Spleen (tissue), 11 donors: Measurements from ENCODE around the gene ANKRD60. TPM values are rescaled to one million over a fixed set of nuclear protein-coding genes. Genes with fewer than 3 reads are reported as not detected.

Experiments
- DNase-seq: peaks from one replicate; pipeline ENCODE4 v3.0.0-alpha.2; 2020
- H3K27ac ChIP-seq, 8 donors: fragments of 200-600 bp; sonication (generic) in 7 of 8; 1 replicate in 4 of 8; 2 replicates in 4 of 8; pipeline versions ENCODE4 v1.5.0 to v1.8.0; 2016 to 2021; ENCODE audit warnings: inconsistent platforms in 4 of 8, mild to moderate bottlenecking in 4 of 8, moderate library complexity in 1 of 8
- H3K27me3 ChIP-seq, 7 donors: fragments of 200-600 bp; sonication (generic) in 6 of 7; replicated peaks in 1 of 7; 1 replicate in 4 of 7; 2 replicates in 3 of 7; pipeline versions ENCODE4 v1.5.0 to v1.8.0; 2016 to 2021; ENCODE audit warnings: inconsistent platforms in 3 of 7, mild to moderate bottlenecking in 1 of 7
- H3K36me3 ChIP-seq, 6 donors: fragments of 200-600 bp; sonication (generic) in 5 of 6; 1 replicate in 4 of 6; 2 replicates in 2 of 6; pipeline versions ENCODE4 v1.5.0 to v1.8.0; 2016 to 2021; ENCODE audit warnings: inconsistent platforms in 2 of 6
- H3K4me1 ChIP-seq, 6 donors: fragments of 200-600 bp; sonication (generic) in 5 of 6; 1 replicate in 3 of 6; 2 replicates in 3 of 6; pipeline versions ENCODE4 v1.5.0 to v1.8.0; 2016 to 2021; ENCODE audit warnings: inconsistent platforms in 3 of 6
- H3K4me3 ChIP-seq, 8 donors: fragments of 200-600 bp; sonication (generic) in 7 of 8; 1 replicate in 4 of 8; 2 replicates in 4 of 8; pipeline versions ENCODE4 v1.5.0 to v1.8.0; 2016 to 2021; ENCODE audit warnings: inconsistent platforms in 4 of 8, mild to moderate bottlenecking in 4 of 8, moderate library complexity in 2 of 8
- H3K9me3 ChIP-seq, 8 donors: fragments of 200-600 bp; sonication (generic) in 7 of 8; 1 replicate in 4 of 8; 2 replicates in 4 of 8; pipeline versions ENCODE4 v1.5.0 to v1.8.0; 2016 to 2021; ENCODE audit warnings: inconsistent platforms in 4 of 8
- POLR2A ChIP-seq, 3 donors: fragments of 450-650 bp; IDR thresholded peaks; one replicate each; pipeline ENCODE4 v1.5.1; 2017; ENCODE audit warnings: antibody characterized with exemption in 3 of 3, mild to moderate bottlenecking in 1 of 3
- POLR2AphosphoS5 ChIP-seq, 3 donors: sonication (generic); formaldehyde crosslinking; IDR thresholded peaks; one replicate each; pipeline ENCODE4 v1.5.1; 2017; ENCODE audit warnings: antibody characterized with exemption in 3 of 3
- WGBS, 5 donors: extraction: QIAGEN DNeasy Blood & Tissue Kit in 3 of 5; methylation state at CpG; one replicate each; pipeline versions ENCODE4 v1.1.5 to v1.1.7; 2013 to 2018; 5-methylcytosine and 5-hydroxymethylcytosine counted together
- intact Hi-C: fragments of 100-400 bp; cut with DNase I; formaldehyde crosslinking; loops from one replicate; pipeline ENCODE4 v1.15.0; 2023; ENCODE audit warnings: low total_unique reads
- polyA plus RNA-seq, 3 donors: library from polyadenylated mRNA; stranded (reverse); fragments of 200-250 nt; gene quantifications; one replicate each; pipeline ENCODE4 v1.2.1, GENCODE V29; 2013
- total RNA-seq, 7 donors: library from RNA; depleted of rRNA in 3 of 7; stranded (reverse); fragments of >200 nt in 3 of 7; fragmentation: NEBNext Ultra II Directional in 4 of 7; extraction: Animal tissue kit (Norgen Biotek cat#: 25700) in 4 of 7; gene quantifications; one replicate each; pipeline versions ENCODE4 v1.1.0 to v1.2.1, GENCODE V29; 2016 to 2021
- TF ChIP-seq, protein P1 (sequence below), 11 experiments: fragments of 200-600 bp in 7 of 11; fragments of 450-650 bp in 4 of 11; sonication (generic) in 4 of 11; IDR thresholded peaks in 8 of 11; conservative IDR thresholded peaks in 3 of 11; 1 replicate in 7 of 11; 2 replicates in 4 of 11; pipeline versions ENCODE4 v1.4.0 to v1.8.0; 2016 to 2021; ENCODE audit warnings: antibody characterized with exemption in 11 of 11, inconsistent platforms in 4 of 11, mild to moderate bottlenecking in 1 of 11
- donor health status: healthy with polysubstance abuse.
- donor health status: DM: no; HTN: no; CAD: no; lungs with moderate emphysema.
- donor health status: DM: no; HTN: no; CAD: no.
- donor health status: Bipolar disorder and iron deficiency.
- donor health status: healthy.
- donor health status: DM: no; HTN: no; CAD: no.
- donor health status: DM: yes; HTN: yes; CAD: no.

ANKRD60 gene
- total and polyA plus RNA-seq, 10 donors = not detected

DNA sequence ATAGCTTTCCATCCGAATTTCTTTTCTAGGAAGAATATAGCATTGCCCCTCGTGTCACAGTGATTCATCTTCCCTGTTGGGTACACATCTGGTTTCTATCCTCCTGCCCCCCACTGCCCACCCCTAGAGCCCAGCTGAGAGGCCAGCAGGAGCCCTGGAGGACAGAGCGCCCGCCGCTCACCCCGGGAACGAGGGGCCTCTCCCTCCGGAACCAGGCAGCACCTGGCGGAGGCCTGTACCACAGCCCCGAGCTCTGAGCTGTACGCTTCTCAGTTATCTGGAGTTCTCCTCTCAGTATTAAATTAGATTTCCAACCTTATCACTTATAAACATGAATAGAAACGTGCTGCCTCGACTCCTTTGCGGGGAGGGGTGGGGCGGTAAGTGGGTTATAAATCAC lies 6.0 kb downstream of the ANKRD60 start:
- Histone ChIP-seq H3K36me3 (no peaks in the 10 kb centered on the region), H3K27me3 (peaks cover 0 to 88% (median 15%) of the 10 kb centered on the region in 7 donors), H3K9me3 (peaks cover 0 to 20% (median 13%) of the 10 kb centered on the region in 8 donors), H3K4me1 (no peaks in the 10 kb centered on the region), H3K4me3 (no peak overlapping the region), H3K27ac (no peak overlapping the region)
- no peak for DNase-seq
- TF ChIP-seq, protein P1, sequence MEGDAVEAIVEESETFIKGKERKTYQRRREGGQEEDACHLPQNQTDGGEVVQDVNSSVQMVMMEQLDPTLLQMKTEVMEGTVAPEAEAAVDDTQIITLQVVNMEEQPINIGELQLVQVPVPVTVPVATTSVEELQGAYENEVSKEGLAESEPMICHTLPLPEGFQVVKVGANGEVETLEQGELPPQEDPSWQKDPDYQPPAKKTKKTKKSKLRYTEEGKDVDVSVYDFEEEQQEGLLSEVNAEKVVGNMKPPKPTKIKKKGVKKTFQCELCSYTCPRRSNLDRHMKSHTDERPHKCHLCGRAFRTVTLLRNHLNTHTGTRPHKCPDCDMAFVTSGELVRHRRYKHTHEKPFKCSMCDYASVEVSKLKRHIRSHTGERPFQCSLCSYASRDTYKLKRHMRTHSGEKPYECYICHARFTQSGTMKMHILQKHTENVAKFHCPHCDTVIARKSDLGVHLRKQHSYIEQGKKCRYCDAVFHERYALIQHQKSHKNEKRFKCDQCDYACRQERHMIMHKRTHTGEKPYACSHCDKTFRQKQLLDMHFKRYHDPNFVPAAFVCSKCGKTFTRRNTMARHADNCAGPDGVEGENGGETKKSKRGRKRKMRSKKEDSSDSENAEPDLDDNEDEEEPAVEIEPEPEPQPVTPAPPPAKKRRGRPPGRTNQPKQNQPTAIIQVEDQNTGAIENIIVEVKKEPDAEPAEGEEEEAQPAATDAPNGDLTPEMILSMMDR (IDR thresholded peaks at IDR 0.05 in 8 of 11, conservative IDR thresholded peaks at IDR 0.05 in 3 of 11) = no peak
- TF ChIP-seq POLR2A (IDR thresholded peaks at IDR 0.05) = no peak
- no peak for TF ChIP-seq POLR2AphosphoS5 (IDR thresholded peaks at IDR 0.05)
- intact Hi-C loops = no loop called here
- 72 to 90% (median 84%) methylated on average over 15 of the region's 15 CpGs for WGBS, 5 donors

- H3K27me3 ChIP-seq = peaks cover 0 to 65% (median 4%) of the 10 kb centered on the region in 7 donors
- H3K9me3 ChIP-seq = peaks cover 0 to 20% (median 13%) of the 10 kb centered on the region in 8 donors
- H3K27ac ChIP-seq = no peak overlapping the region
- no peak for TF ChIP-seq POLR2AphosphoS5 (IDR thresholded peaks at IDR 0.05)
- H3K4me3 ChIP-seq = no peak overlapping the region
- no peak for DNase-seq
- H3K4me1 ChIP-seq = no peaks in the 10 kb centered on the region
- intact Hi-C loops = no loop called here
- WGBS, 5 donors = 72 to 82% (median 78%) methylated on average over 4 of the region's 4 CpGs
- no peaks in the 10 kb centered on the region for H3K36me3 ChIP-seq
Observed at GRCh38 chr20:58219342-58219700, 9.1 kb downstream of the ANKRD60 start.

DNA sequence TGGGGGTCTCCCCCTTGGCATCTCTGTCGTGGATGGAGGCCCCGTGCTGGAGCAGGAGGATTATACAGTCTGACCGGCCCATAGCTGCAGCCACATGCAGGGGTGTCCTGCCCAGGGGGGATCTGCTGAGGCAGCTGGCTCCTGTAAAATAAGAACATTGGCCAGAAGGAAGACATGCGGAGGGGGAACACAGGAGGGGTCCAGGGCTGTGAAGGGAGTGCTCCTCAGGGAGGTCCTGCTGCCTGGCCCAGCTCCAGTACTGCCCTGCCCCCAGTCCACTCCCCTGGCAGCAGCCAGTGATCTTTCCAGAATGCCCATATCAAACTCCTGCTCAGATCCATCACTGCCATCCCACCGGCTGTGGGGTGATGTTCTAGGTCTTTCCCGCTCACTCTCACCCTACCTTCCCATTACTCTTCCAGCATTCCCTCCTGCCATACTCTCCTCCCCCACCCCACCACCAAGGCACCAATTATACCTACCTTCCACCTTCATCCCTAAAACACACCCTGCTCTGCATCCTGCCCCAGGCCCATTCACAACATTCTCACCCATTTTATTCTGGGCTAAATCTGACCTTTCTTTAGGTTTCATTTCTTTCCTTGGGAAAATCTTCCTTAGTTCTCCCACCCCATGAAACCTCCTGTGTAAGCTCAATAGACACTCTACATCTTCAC lies 9.7 kb downstream of the ANKRD60 start:
- 43 to 63% (median 56%) methylated on average over 6 of the region's 6 CpGs for WGBS, 5 donors
- Histone ChIP-seq H3K27me3 (peaks cover 0 to 65% (median 4%) of the 10 kb centered on the region in 7 donors), H3K4me1 (no peaks in the 10 kb centered on the region), H3K9me3 (peaks cover 0 to 20% (median 13%) of the 10 kb centered on the region in 8 donors), H3K36me3 (no peaks in the 10 kb centered on the region), H3K27ac (no peak overlapping the region), H3K4me3 (no peak overlapping the region)
- TF ChIP-seq, protein P1 (IDR thresholded peaks at IDR 0.05 in 8 of 11, conservative IDR thresholded peaks at IDR 0.05 in 3 of 11) = no peak
- TF ChIP-seq POLR2A (IDR thresholded peaks at IDR 0.05) (no peak), POLR2AphosphoS5 (IDR thresholded peaks at IDR 0.05) (no peak)
- intact Hi-C loops = no loop called here
- DNase-seq = no peak

- no peak overlapping the region for H3K4me3 ChIP-seq
- H3K27me3 ChIP-seq = peaks cover 0 to 57% (median 0%) of the 10 kb centered on the region in 7 donors
- H3K9me3 ChIP-seq = peaks cover 0 to 20% (median 13%) of the 10 kb centered on the region in 8 donors
- DNase-seq = no peak
- 29 to 44% (median 37%) methylated on average over 4 of the region's 4 CpGs for WGBS, 5 donors
- no peaks in the 10 kb centered on the region for H3K36me3 ChIP-seq
- no peak overlapping the region for H3K27ac ChIP-seq
- intact Hi-C loops = no loop called here
- TF ChIP-seq, protein P1 (IDR thresholded peaks at IDR 0.05 in 8 of 11, conservative IDR thresholded peaks at IDR 0.05 in 3 of 11) = no peak
- no peak for TF ChIP-seq POLR2A (IDR thresholded peaks at IDR 0.05)
- TF ChIP-seq POLR2AphosphoS5 (IDR thresholded peaks at IDR 0.05) = no peak
- H3K4me1 ChIP-seq = no peaks in the 10 kb centered on the region
Observed at GRCh38 chr20:58216334-58216733, 12.1 kb downstream of the ANKRD60 start.
